Stomach (tissue), 9 donors: ENCODE results near the gene DTNBP1. TPM values are rescaled to one million over a fixed set of nuclear protein-coding genes. Genes with fewer than 3 reads are reported as not detected.

Experiments used
- DNase-seq, 2 donors: peaks; one replicate each; pipeline versions ENCODE4 v3.0.0 to v3.0.0-alpha.2; 2013 to 2019
- H3K27ac ChIP-seq, 5 donors: fragments of 200-600 bp in 4 of 5; sonication (generic) in 4 of 5; one replicate each; pipeline ENCODE4 v1.5.1; 2013 to 2019; ENCODE audit warnings: mild to moderate bottlenecking in 1 of 5, moderate library complexity in 1 of 5
- H3K27me3 ChIP-seq, 3 donors: fragments of 200-600 bp; sonication (generic); one replicate each; pipeline ENCODE4 v1.5.1; 2017 to 2019; ENCODE audit warnings: mixed run types in 1 of 3
- H3K36me3 ChIP-seq, 4 donors: fragments of 200-600 bp; sonication (generic); 1 replicate in 3 of 4; 2 replicates in 1 of 4; pipeline ENCODE4 v1.5.1; 2016 to 2019
- H3K4me1 ChIP-seq, 4 donors: fragments of 200-600 bp; sonication (generic); one replicate each; pipeline ENCODE4 v1.5.1; 2016 to 2019
- H3K4me3 ChIP-seq, 4 donors: fragments of 200-600 bp; sonication (generic) in 3 of 4; one replicate each; pipeline ENCODE4 v1.5.1; 2016 to 2019; ENCODE audit warnings: mild to moderate bottlenecking in 1 of 4
- H3K9me3 ChIP-seq, 4 donors: fragments of 200-600 bp; sonication (generic); one replicate each; pipeline ENCODE4 v1.5.1; 2016 to 2019
- CTCF ChIP-seq, 7 experiments: fragments of 450-650 bp in 4 of 7; fragments of 200-600 bp in 3 of 7; sonication (generic) in 3 of 7; IDR thresholded peaks; one replicate each; pipeline ENCODE4 v1.5.1; 2016 to 2019; ENCODE audit warnings: antibody characterized with exemption in 7 of 7, control low read depth in 2 of 7, mild to moderate bottlenecking in 1 of 7
- EP300 ChIP-seq: sonication (generic); formaldehyde crosslinking; IDR thresholded peaks from one replicate; pipeline ENCODE4 v1.6.1; 2017; ENCODE audit warnings: antibody characterized with exemption
- POLR2A ChIP-seq, 4 donors: fragments of 450-650 bp; IDR thresholded peaks; one replicate each; pipeline ENCODE4 v1.6.1; 2016; ENCODE audit warnings: antibody characterized with exemption in 4 of 4, control low read depth in 2 of 4, mild to moderate bottlenecking in 1 of 4, moderate library complexity in 1 of 4
- POLR2AphosphoS5 ChIP-seq, 3 donors: sonication (generic); formaldehyde crosslinking; IDR thresholded peaks; one replicate each; pipeline ENCODE4 v1.6.1; 2016; ENCODE audit warnings: antibody characterized with exemption in 3 of 3
- WGBS, 5 donors: extraction: QIAGEN DNeasy Blood & Tissue Kit in 3 of 5; methylation state at CpG; one replicate each; pipeline versions ENCODE4 v1.1.5 to v1.1.7; 2013 to 2018; 5-methylcytosine and 5-hydroxymethylcytosine counted together
- intact Hi-C: fragments of 100-400 bp; cut with DNase I; formaldehyde crosslinking; loops from one replicate; pipeline ENCODE4 v1.15.1; 2023; ENCODE audit warnings: low total_unique reads
- polyA plus RNA-seq, 3 donors: library from polyadenylated mRNA; stranded (reverse); fragments of 200-250 nt; gene quantifications; one replicate each; pipeline ENCODE4 v1.2.3, GENCODE V29; 2013
- total RNA-seq, 5 donors: library from RNA; depleted of rRNA; stranded (reverse); fragments of >200 nt; gene quantifications; one replicate each; pipeline versions ENCODE4 v1.1.0 to v1.2.3, GENCODE V29; 2014 to 2016
- donor health status: healthy with polysubstance abuse.
- donor health status: Bipolar disorder and iron deficiency.
- donor health status: healthy.

Gene DTNBP1
- total and polyA plus RNA-seq, 8 donors = 4.1 to 68.7 (median 12.0) TPM

GRCh38 chr6:15560713-15561112 lies 102.1 kb downstream of the DTNBP1 start:
- no peaks in the 10 kb centered on the region for H3K36me3 ChIP-seq
- WGBS, 5 donors = 51 to 73% (median 59%) methylated on average over 1 of the region's 1 CpG
- no peak for TF ChIP-seq CTCF (IDR thresholded peaks at IDR 0.05)
- TF ChIP-seq EP300 = no peak
- no peak for TF ChIP-seq POLR2A (IDR thresholded peaks at IDR 0.05)
- no peak for TF ChIP-seq POLR2AphosphoS5 (IDR thresholded peaks at IDR 0.05)

GRCh38 chr6:15557174-15557573 lies 105.7 kb downstream of the DTNBP1 start:
- H3K36me3 ChIP-seq = no peaks in the 10 kb centered on the region
- H3K27ac ChIP-seq = no peak overlapping the region
- no peak for DNase-seq
- no peaks in the 10 kb centered on the region for H3K27me3 ChIP-seq
- TF ChIP-seq POLR2A (IDR thresholded peaks at IDR 0.05) (no peak), POLR2AphosphoS5 (IDR thresholded peaks at IDR 0.05) (no peak), CTCF (IDR thresholded peaks at IDR 0.05) (no peak), EP300 (no peak)
- intact Hi-C loops = no loop called here
- no peak overlapping the region for H3K4me3 ChIP-seq
- peaks cover 0 to 21% (median 9%) of the 10 kb centered on the region in 4 donors for H3K4me1 ChIP-seq
- H3K9me3 ChIP-seq = no peaks in the 10 kb centered on the region

More at GRCh38 chr6:15560713-15561112, 102.1 kb downstream of the DTNBP1 start:
- peaks cover 0 to 27% (median 12%) of the 10 kb centered on the region in 4 donors for H3K4me1 ChIP-seq
- H3K27ac ChIP-seq = no peak overlapping the region
- DNase-seq = no peak
- no peaks in the 10 kb centered on the region for H3K9me3 ChIP-seq
- H3K4me3 ChIP-seq = no peak overlapping the region
- intact Hi-C loops = no loop called here
- H3K27me3 ChIP-seq = no peaks in the 10 kb centered on the region

- WGBS, 5 donors = 100% methylated on average over 1 of the region's 1 CpG
These were observed 106.1 kb downstream of the DTNBP1 start for GRCh38 chr6:15556711-15557110.

GRCh38 chr6:15555101-15556038 lies 107.5 kb downstream of the DTNBP1 start:
- TF ChIP-seq POLR2A (IDR thresholded peaks at IDR 0.05) = no peak
- intact Hi-C loops = no loop called here
- no peak for DNase-seq
- Histone ChIP-seq H3K9me3 (no peaks in the 10 kb centered on the region), H3K4me1 (peaks cover 0 to 24% (median 10%) of the 10 kb centered on the region in 4 donors), H3K36me3 (no peaks in the 10 kb centered on the region), H3K4me3 (no peak overlapping the region), H3K27ac (no peak overlapping the region), H3K27me3 (no peaks in the 10 kb centered on the region)
- 89 to 96% (median 94%) methylated on average over 5 of the region's 5 CpGs for WGBS, 5 donors

More at GRCh38 chr6:15556711-15557110, 106.1 kb downstream of the DTNBP1 start:
- DNase-seq = no peak
- no peaks in the 10 kb centered on the region for H3K27me3 ChIP-seq
- no peak overlapping the region for H3K27ac ChIP-seq
- TF ChIP-seq EP300 (no peak), CTCF (IDR thresholded peaks at IDR 0.05) (no peak), POLR2AphosphoS5 (IDR thresholded peaks at IDR 0.05) (no peak), POLR2A (IDR thresholded peaks at IDR 0.05) (no peak)
- no peaks in the 10 kb centered on the region for H3K9me3 ChIP-seq
- intact Hi-C loops = no loop called here
- H3K4me3 ChIP-seq = no peak overlapping the region
- peaks cover 0 to 24% (median 8%) of the 10 kb centered on the region in 4 donors for H3K4me1 ChIP-seq
- no peaks in the 10 kb centered on the region for H3K36me3 ChIP-seq

GRCh38 chr6:15554728-15555100 lies 108.1 kb downstream of the DTNBP1 start:
- no peak for DNase-seq
- no peaks in the 10 kb centered on the region for H3K36me3 ChIP-seq
- TF ChIP-seq CTCF (IDR thresholded peaks at IDR 0.05) (no peak), POLR2AphosphoS5 (IDR thresholded peaks at IDR 0.05) (no peak), EP300 (no peak), POLR2A (IDR thresholded peaks at IDR 0.05) (no peak)
- WGBS, 5 donors = 92 to 98% (median 95%) methylated on average over 6 of the region's 6 CpGs
- intact Hi-C loops = no loop called here
- H3K27ac ChIP-seq = no peak overlapping the region
- H3K9me3 ChIP-seq = no peaks in the 10 kb centered on the region
- H3K27me3 ChIP-seq = no peaks in the 10 kb centered on the region
- H3K4me3 ChIP-seq = no peak overlapping the region
- peaks cover 0 to 22% (median 8%) of the 10 kb centered on the region in 4 donors for H3K4me1 ChIP-seq
